HUDEP-2 (cell line): ENCODE results near the gene SH3RF3.
"Not testable (repeated sequence)": the region's sequence is repeated elsewhere in the genome, so short reads cannot be mapped to it uniquely, and the experiment has no call there.

Experiments used
- DNase-seq, 76 experiments: peaks; one replicate each; lab custom pipeline; 2025; ENCODE audit not compliant: unreplicated experiment in 76 of 76; lab: John Stamatoyannopoulos, UW

Gene SH3RF3

GRCh38 chr2:109154226-109154625, 25.2 kb downstream of the SH3RF3 start:
- no peak for DNase-seq

GRCh38 chr2:109155553-109156451, 26.8 kb downstream of the SH3RF3 start:
- no peak for DNase-seq

- no peak for DNase-seq
Measured at GRCh38 chr2:109157563-109158105, 28.6 kb downstream of the SH3RF3 start.

DNA sequence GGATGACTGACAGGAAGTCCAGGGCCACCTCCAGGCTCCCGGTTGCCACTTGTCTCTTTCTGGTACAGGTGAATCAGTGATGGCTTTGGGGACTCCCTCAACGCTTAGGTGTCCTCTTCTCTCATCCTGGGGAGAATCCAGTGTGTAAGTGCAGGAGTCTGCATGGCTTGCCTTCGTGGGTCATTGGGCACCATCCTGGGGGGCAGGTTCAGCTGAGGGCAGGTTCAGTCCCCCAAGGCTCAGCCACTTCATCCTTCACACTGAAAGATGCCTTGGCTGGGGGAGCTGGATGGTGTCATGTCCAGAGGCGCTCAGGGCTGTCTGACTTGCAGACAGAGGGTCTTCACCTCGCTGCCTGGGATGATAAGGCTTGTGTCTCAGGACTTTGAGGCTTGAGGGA, 29.2 kb downstream of the SH3RF3 start:
- no peak for DNase-seq

- DNase-seq = no peak
Measured at GRCh38 chr2:109159096-109159495, 30.1 kb downstream of the SH3RF3 start.

- DNase-seq = no peak
Measured at GRCh38 chr2:109160714-109161440, 31.9 kb downstream of the SH3RF3 start.

DNA sequence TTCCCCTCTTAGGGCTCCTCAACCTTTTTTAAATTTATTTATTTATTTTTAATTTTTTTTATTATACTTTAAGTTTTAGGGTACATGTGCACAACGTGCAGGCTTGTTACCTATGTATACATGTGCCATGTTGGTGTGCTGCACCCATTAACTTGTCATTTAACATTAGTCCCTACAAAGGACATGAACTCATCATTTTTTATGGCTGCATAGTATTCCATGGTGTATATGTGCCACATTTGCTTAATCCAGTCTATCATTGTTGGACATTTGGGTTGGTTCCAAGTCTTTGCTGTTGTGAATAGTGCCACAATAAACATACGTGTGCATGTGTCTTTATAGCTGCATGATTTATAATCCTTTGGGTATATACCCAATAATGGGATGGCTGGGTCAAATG, 33.4 kb downstream of the SH3RF3 start:
- DNase-seq = not testable (repeated sequence)

- DNase-seq = no peak
Measured at GRCh38 chr2:109162999-109163398, 34.0 kb downstream of the SH3RF3 start.

DNA sequence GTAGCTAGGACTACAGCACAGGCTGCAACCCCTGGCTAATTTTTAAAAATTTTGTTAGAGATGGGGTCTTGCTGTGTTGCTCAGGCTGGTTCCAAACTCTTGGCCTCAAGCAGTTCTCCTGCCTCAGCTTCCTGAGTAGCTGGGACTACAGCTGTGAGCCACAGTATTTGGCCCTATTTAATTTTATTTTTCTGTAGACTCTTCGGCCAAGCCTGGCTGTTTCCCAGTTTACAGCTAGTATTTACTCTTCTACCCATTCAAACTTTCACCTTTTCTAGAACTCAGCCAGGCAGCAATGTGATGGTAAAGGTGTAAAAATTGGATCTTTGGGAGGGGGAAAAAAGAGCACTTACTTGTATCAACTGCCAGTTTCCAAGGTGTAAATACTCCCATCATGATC, 35.3 kb downstream of the SH3RF3 start:
- no peak for DNase-seq

DNA sequence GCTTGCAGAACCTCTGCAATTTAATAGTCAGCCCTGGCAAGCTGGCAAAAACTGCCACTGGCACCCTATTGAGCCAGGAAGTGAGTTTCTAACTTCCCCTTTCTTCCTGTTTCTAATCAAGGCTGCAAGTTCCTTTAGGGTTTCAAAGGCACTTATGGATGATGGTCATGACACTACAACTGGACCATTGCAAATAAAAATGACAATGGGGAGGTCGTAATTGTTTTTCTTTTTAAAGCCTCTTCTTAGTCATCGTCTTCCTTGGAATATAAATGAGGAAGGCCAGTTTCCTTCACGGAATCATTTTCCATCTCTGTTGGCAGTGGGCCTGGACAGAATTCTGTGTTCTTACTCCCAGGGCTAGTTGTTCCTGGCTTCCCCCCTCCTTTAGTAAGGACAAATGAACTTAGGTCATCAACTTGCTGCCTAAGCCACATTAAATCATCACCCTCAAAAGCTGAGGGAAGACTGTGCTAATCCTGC, 35.8 kb downstream of the SH3RF3 start:
- DNase-seq = no peak

DNA sequence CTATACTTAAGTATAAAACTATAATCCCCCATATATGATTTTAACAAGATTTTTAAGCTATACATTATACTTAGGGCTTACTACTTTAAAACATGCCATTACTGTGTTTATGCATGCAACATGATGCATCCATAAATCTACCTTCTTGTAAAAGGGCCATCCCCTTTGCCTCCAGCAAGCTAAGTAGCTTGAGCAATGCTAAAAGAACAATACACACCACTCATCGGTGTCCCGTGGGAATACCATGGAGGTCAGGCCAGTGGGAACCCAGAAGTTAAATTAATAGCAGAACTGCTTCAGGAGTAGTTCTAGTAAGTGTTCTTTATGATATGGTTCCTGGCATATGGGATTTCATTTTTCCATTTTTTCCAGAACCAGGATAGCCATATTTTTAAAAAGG, 37.8 kb downstream of the SH3RF3 start:
- no peak for DNase-seq

DNA sequence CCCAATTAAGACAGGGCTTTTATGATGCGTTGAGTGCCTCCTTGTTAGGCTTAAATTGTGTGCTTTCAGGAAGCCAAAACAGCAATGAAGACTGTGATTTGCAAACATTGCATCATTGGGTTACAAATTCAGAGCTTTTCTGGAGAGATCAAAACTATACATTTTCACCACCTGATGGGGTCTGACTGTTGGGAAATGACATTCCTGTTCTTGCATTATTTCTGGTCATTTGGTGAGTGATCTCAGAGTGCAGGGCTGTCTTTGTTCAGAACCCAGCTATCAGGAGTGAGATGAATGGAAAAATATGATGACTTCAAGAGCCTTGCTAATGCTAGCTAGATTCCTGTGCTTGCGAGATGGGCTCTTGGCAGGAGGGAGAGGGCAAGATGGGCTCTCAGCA, 39.1 kb downstream of the SH3RF3 start:
- DNase-seq = no peak

GRCh38 chr2:109168716-109169115, 39.7 kb downstream of the SH3RF3 start:
- no peak for DNase-seq

GRCh38 chr2:109170645-109171044, 41.6 kb downstream of the SH3RF3 start:
- no peak for DNase-seq

DNA sequence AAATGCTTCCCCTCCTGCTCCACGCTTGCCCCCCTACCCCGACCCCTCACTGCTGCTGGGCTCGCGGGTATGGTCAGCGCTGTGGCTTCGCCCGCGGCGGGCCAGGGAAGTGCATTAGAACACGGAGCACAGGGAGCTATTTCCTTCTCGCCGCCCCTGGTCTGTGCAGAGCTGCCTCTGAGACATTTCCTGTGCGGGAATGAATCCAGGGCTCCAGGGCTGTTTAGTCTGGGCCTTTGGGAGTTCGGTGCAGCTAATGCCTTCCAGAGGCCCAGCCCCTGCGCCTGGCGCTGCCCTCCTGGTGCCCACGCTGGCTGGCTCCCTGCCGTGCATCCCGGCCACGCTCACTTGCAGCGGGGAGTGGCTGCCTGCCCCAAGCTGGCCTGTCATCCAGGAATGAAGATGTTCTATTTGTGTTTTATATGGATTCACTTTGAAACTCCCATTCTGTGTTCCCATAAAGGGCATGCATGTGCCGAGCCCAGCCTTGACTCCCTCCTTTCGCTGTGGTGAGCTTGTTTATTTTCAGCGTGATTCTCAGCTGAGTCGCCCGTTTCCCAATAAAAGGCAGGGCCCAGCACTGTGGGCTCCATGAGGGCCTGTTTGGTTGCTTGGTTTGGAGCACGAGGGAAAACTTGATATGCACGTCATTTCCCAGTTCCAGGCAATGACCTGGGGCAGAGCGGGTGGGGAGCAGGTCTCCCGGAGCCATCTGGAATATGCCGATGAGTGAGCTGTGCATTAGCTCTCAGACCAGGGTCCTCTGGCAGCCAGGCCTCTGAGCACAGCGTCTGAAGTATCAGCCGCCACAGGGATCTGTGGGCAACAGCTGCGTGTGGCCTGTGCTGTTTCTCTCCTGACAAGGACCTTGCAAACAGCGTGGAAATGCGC, 42.7 kb downstream of the SH3RF3 start:
- DNase-seq = no peak

GRCh38 chr2:109172556-109173105, 43.6 kb downstream of the SH3RF3 start:
- DNase-seq = no peak

- DNase-seq = peak in 70 of 76 experiments; percentile 8 to 88 (median 60)
Measured at GRCh38 chr2:109173311-109174171, 44.5 kb downstream of the SH3RF3 start.

DNA sequence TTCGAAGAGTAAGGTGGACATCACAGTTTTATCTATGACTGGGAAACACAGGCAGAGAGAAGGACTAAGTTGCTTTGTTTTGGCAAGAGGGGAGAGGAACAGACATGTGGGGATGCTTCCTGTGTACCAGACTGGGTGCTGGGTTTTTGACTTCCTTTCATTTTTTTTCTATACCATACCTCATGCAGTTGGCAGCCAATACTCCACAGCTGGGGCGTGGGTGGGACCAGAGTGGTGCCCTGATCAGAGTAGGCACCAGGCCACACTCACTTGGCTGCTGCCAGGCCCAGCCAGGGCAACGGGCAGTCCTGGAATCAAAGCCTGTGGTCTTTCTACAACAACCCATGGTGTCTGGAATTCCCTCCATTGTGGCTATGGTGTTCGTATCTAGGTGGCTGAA, 45.2 kb downstream of the SH3RF3 start:
- DNase-seq = no peak

DNA sequence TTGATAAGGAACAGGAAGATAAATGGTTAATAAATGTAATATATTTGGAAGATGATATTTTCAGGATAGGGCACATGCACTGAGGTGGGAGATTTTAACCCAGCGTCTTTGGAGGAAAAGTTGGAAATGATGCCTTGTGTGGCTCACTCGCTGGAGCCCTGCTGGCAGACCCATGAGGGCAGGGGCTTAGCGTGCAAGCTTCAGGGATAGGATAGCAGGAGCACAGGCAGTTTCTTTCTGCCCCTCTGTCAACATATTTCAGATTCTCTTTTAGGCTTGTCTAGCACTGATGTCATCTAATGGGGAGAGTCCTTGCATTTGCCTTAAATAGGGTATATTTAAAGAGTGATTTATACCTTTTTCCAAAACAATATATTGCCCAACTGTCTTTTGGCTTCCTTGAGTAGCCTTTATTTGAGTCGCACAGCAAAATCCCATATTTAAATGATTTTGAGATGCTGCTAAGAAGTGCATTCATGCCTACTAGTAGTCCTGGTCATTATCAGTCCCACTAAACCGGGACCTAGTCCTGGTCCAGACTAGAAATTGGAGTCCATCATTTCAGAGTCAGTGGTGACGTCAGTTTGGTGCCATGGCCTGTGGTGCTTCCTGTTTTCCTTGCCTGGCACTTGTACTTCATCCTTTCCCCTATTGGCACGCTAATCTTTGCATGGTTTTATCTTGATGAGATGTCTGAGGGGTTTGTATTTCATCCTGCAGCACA, 45.8 kb downstream of the SH3RF3 start:
- no peak for DNase-seq
